ENCODE results near the gene LIN28B. TPM values are rescaled to one million over a fixed set of nuclear protein-coding genes. Genes with fewer than 3 reads are reported as not detected.

LIN28B gene
- polyA plus RNA-seq, 1 donor from 2014 or later, result 19.1 TPM

DNA sequence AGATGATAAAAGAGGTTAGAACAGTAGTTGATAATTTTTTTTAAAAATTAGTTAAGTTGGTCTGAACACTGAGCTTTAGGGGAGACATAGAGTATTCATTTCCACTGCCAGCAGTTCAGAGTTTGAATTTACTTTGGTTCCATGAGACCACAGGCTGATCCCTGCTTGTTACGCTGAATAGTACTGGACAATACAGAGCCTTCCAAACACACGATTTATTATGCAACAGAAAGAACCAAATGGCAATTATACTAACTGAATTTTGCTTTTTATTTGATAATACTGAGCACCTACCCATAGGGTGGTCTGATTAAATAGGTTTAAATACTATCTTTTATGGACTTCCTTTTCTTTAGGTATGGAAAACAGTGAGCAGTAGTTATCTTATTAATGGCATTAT lies 111.5 kb downstream of the LIN28B start:
- Histone ChIP-seq H3K4me3 (ENCODE audit: low read length) (no peak overlapping the region), H3K4me2 (ENCODE audit: low read length) (no peak overlapping the region), H3K9ac (ENCODE audit: low read length) (no peak overlapping the region), H3K27me3 (ENCODE audit: insufficient read depth, low read depth, low read length) (no peaks in the 10 kb centered on the region), H2AFZ (ENCODE audit: low read depth, low read length) (no peak overlapping the region), H4K20me1 (ENCODE audit: insufficient read depth) (no peaks in the 10 kb centered on the region), H3K79me2 (replicated peaks; ENCODE audit: insufficient read depth, low read length) (peaks cover 40% of the 10 kb centered on the region), H3K27ac (ENCODE audit: low read length) (no peak overlapping the region), H3K36me3 (ENCODE audit: insufficient read depth, low read length) (no peaks in the 10 kb centered on the region), H3K9me3 (ENCODE audit: low read length) (no peaks in the 10 kb centered on the region), H3F3A (ENCODE audit: insufficient read depth, low read length, poor library complexity, severe bottlenecking) (no peaks in the 10 kb centered on the region), H3K9me2 (ENCODE audit: insufficient read depth, low read length) (no peaks in the 10 kb centered on the region)
- TF ChIP-seq EZH2 (IDR thresholded peaks at IDR 0.05; ENCODE audit: borderline replicate concordance, insufficient read depth, low read length, poor library complexity, severe bottlenecking) (no peak), TAF1 (IDR thresholded peaks at IDR 0.05; ENCODE audit: low read depth) (no peak), MXI1 (conservative IDR thresholded peaks at IDR 0.05; ENCODE audit: poor library complexity, severe bottlenecking) (no peak), RAD21 (conservative IDR thresholded peaks at IDR 0.05) (no peak), SMC3 (conservative IDR thresholded peaks at IDR 0.05; ENCODE audit: poor library complexity) (no peak), POLR2AphosphoS5 (IDR thresholded peaks at IDR 0.05) (no peak), EP300 (conservative IDR thresholded peaks at IDR 0.05; ENCODE audit: poor library complexity, severe bottlenecking) (no peak)
- TF ChIP-seq, protein P1, sequence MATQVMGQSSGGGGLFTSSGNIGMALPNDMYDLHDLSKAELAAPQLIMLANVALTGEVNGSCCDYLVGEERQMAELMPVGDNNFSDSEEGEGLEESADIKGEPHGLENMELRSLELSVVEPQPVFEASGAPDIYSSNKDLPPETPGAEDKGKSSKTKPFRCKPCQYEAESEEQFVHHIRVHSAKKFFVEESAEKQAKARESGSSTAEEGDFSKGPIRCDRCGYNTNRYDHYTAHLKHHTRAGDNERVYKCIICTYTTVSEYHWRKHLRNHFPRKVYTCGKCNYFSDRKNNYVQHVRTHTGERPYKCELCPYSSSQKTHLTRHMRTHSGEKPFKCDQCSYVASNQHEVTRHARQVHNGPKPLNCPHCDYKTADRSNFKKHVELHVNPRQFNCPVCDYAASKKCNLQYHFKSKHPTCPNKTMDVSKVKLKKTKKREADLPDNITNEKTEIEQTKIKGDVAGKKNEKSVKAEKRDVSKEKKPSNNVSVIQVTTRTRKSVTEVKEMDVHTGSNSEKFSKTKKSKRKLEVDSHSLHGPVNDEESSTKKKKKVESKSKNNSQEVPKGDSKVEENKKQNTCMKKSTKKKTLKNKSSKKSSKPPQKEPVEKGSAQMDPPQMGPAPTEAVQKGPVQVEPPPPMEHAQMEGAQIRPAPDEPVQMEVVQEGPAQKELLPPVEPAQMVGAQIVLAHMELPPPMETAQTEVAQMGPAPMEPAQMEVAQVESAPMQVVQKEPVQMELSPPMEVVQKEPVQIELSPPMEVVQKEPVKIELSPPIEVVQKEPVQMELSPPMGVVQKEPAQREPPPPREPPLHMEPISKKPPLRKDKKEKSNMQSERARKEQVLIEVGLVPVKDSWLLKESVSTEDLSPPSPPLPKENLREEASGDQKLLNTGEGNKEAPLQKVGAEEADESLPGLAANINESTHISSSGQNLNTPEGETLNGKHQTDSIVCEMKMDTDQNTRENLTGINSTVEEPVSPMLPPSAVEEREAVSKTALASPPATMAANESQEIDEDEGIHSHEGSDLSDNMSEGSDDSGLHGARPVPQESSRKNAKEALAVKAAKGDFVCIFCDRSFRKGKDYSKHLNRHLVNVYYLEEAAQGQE (IDR thresholded peaks at IDR 0.05; ENCODE audit: borderline replicate concordance), result no peak
- TF ChIP-seq, protein P2, sequence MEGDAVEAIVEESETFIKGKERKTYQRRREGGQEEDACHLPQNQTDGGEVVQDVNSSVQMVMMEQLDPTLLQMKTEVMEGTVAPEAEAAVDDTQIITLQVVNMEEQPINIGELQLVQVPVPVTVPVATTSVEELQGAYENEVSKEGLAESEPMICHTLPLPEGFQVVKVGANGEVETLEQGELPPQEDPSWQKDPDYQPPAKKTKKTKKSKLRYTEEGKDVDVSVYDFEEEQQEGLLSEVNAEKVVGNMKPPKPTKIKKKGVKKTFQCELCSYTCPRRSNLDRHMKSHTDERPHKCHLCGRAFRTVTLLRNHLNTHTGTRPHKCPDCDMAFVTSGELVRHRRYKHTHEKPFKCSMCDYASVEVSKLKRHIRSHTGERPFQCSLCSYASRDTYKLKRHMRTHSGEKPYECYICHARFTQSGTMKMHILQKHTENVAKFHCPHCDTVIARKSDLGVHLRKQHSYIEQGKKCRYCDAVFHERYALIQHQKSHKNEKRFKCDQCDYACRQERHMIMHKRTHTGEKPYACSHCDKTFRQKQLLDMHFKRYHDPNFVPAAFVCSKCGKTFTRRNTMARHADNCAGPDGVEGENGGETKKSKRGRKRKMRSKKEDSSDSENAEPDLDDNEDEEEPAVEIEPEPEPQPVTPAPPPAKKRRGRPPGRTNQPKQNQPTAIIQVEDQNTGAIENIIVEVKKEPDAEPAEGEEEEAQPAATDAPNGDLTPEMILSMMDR (IDR thresholded peaks at IDR 0.05; ENCODE audit: poor library complexity, severe bottlenecking), result no peak

DNA sequence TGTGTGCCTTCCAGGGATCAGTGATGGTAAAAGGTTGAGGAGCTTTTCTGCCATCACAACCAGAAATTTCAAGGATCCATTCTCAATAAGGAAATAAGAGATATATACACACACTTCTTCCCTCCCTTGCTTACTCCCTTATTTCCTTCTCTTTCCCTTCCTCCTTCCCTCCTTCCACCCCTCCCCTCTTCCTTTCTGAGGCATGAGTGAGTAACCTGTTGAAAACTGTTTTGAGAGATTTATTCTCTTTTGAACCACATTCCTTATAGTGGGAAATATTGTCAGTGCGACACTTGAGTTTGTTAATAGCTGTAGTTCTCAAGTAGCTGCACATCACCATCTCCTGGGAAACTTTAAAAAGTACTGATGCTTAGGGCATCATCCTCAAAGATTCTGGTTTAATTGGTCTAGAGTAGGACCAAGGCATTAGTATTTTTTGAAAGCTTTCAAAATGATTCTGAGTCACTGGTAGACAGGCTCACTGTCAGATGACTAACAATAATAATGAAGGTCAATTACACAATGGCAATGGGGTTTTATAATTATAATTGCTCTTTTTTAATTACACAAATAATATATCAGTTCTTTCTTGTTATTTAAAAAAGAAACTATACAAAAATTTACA lies 113.0 kb downstream of the LIN28B start:
- Histone ChIP-seq H3F3A (ENCODE audit: insufficient read depth, low read length, poor library complexity, severe bottlenecking) (no peaks in the 10 kb centered on the region), H3K9ac (ENCODE audit: low read length) (no peak overlapping the region), H3K4me3 (ENCODE audit: low read length) (no peak overlapping the region), H3K9me2 (ENCODE audit: insufficient read depth, low read length) (no peaks in the 10 kb centered on the region), H3K79me2 (replicated peaks; ENCODE audit: insufficient read depth, low read length) (peaks cover 38% of the 10 kb centered on the region), H3K27ac (ENCODE audit: low read length) (no peak overlapping the region), H3K4me2 (ENCODE audit: low read length) (no peak overlapping the region), H4K20me1 (ENCODE audit: insufficient read depth) (no peaks in the 10 kb centered on the region), H3K9me3 (ENCODE audit: low read length) (no peaks in the 10 kb centered on the region), H3K27me3 (ENCODE audit: insufficient read depth, low read depth, low read length) (no peaks in the 10 kb centered on the region), H3K36me3 (ENCODE audit: insufficient read depth, low read length) (no peaks in the 10 kb centered on the region), H2AFZ (ENCODE audit: low read depth, low read length) (no peak overlapping the region)
- TF ChIP-seq, protein P1 (IDR thresholded peaks at IDR 0.05; ENCODE audit: borderline replicate concordance), result no peak
- TF ChIP-seq TAF1 (IDR thresholded peaks at IDR 0.05; ENCODE audit: low read depth), result no peak

Measured in neural cell (in vitro differentiated cells).